CD4-positive, alpha-beta T cell treated with Interleukin-6 for 4 hours (primary cell): ENCODE data around the gene FBXO15.

ENCODE experiments used
- DNase-seq: peaks from one replicate; pipeline ENCODE4 v3.0.0-alpha.2; 2020; ENCODE audit warnings: mixed read lengths

FBXO15 gene

DNA sequence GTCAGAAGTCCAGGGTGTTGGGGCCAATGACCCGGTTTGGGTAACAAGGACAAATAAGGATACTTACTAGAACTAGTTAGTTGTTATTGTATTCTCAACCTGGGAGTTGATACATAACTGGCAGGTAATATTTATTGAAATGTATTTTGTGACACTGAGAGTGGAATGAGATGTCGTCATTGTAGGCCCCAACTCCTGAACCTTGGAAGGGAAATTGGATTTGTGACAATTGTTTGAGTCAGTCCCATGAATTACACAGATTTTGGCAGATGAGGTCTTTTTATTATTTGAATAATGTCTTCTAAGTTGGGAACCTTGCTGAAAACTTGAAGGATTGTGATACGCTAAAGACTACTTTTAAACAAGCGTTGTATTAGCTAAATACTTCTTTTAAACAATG, 5.7 kb upstream of the FBXO15 start:
- no peak for DNase-seq

DNA sequence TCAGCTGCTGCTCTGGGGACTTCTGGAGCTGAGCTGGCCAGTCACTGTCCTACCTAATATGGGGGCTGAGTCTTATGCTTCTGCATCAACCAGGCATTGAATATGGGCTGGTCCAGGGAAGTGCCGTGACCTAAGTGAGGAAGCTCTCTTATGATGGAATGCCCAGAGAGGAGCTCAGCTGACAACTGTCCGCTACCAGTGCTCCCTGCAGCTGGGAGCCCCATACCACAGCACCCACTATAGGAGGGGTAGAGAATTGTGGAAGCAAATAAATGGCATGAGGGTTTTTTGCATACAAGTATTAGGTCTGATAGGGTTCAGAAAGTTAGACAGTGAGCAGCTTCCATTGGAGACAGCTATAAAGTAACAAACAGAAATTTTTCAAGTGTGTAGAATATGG, 5.2 kb upstream of the FBXO15 start:
- no peak for DNase-seq

DNA sequence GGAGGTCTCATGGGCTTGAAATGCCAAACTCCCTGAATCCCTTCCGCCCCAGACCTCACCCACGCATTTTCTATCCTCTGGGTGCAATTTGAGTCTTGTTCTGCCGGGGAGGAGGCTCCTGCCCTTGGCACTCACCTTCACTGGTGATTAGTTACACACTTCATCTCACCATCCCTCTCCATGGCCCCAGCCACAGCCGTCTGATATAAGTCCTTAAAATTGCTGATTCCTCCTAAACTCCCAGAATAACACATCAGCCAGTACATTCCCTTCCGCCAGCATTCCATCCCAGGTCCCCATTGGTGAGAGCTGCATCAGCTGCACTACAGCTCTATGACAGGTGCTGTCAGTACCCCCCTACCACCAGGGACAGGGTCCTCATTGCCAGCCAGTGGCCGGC, 4.6 kb upstream of the FBXO15 start:
- DNase-seq = no peak

DNA sequence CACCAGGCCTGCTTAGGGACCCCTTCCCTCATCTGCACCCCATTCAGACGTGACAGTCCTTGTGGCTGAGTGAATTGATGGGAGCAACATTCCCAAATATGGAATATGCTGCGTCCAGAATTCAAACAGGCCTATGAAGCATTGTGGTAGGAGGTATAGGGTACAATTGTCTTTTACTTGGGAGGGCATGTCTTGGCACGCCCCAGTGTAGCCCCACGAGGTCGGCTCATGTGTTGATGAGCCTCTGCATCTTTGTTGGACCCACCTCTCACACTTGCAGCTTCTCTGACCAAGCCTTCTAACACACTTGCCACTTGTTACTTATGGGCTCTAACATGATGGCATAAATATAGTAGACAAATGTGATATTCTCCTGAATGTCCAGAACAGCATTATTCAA, 2.2 kb upstream of the FBXO15 start:
- DNase-seq = no peak

DNA sequence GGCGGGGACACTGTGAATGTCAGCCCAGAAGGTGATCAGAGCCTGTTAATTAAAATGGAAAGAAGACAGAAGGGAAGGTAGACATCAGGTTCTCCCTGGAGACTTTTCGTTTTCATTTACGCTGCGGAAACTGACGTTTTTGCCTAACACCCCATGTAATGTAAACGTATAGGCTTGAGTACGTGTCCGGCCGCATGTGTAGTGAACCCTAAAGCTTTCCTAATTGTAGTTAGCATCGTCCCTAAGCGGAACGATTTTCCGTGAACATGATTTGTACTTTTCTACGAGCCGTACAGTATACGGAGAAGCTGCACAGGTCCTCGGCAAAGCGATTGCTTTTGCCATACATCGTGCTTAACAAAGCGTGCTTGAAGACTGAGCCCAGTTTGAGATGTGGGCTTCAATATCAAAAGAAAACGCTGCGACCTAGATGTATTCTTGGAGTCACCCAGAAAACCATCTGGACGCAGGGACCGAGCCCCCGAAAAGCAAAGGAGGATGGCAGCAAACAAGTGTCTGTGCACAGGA, 973 bp upstream of the FBXO15 start:
- no peak for DNase-seq

DNA sequence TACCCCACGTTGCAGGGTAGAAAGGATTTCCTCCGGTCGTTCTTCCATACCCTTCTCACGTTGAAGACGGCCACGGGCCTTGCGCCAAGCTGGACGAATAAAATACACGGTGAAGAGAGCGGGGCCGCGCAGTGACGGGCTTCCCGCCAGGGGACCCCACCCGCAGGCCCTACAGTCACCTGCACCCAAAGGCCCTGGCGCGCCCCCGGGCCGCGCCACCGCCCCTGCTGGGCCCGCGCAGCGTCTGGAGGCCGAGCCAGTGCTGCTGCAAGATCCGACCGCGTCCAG, 199 bp downstream of the FBXO15 start:
- DNase-seq = no peak

DNA sequence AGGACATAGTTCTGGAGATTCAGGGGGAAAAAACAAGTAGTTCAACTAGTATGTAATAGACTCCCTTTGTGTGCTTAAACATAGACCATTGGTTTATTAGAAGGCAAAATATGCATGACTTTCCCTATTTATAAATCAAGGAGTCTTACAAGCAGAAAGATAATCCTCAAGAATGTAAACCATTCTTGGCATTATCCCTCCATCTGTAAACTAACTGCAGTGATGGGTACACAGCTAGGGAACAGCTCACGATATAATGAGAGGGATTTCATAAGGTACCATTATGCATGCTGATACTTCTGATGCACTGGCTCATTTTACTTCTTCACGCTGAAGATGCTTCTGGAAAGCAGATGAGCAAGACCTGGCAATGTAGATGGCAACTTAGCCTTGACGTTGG, 878 bp downstream of the FBXO15 start:
- no peak for DNase-seq

DNA sequence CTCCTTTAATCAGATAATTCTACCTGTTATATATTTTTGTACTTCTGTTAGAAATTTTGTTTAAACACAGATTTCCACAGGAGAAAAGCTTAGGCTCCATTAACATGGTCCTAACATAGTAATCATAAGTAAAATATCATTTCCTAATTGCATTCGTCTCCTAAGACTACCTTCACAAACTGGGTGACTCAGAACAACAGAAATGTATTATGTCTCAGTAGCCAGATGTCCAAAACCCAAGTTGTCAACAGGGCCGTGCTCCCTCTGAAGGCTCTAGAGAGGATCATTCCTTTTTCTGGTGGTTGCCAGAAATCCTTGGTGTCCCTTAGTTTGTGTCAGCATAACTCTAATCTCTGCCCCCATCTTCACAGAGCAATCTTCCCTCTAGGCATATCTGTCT, 5.4 kb downstream of the FBXO15 start:
- no peak for DNase-seq

DNA sequence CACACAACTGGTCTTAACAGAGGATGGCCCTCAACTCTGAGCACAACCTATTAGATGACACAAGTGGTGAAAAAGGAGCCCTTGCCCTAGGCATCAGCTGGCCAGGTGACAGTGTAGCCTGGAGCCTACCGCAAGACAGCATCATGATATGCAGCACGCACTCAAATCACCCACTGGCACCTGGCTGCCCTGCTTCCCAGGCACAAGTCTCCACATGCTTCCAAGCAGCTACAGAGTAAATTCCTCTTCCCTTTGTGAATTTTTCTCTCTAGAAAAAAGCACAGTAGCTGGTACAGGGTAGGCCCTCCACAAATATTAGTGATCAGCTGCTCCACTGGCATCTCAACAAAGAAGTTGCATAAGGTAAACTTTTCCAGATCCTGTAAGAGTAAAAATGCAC, 6.0 kb downstream of the FBXO15 start:
- DNase-seq = no peak

DNA sequence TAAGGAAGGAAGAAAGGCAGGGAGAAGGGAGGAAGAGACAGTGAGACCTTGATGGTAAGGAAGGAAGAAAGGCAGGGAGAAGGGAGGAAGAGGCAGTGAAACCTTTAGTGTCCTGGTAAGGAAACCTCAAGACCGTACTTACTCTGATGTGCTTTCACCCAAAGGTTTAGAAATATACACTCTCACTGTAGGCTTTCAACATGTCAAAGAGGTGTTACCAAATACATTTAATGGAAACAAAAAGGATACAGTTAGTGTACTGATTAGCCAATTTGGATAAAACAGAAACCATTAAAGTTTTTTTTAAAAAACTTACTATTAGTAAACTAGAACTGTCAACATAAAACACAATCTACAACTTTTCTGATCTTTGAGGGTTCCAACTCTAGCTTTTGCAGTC, 7.1 kb downstream of the FBXO15 start:
- DNase-seq = no peak

DNA sequence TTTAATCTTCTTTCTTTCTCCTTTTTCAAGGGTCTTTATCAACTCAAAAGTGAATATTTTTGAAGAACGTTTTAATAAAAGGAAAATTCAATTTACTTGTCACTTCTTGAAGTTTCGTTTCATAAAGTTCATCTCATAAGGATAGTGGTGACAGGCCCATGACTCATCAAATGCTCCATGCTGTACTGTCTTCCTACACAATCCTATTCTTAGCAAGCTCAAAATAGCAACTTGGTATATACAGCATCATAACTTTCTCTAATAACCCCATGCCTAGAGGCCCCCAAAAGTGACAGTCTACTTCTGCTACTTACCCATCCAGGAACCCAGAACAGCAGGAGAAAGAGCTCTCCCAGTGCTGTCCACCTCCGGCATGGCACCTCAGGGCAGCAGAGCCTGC, 7.7 kb downstream of the FBXO15 start:
- no peak for DNase-seq

DNA sequence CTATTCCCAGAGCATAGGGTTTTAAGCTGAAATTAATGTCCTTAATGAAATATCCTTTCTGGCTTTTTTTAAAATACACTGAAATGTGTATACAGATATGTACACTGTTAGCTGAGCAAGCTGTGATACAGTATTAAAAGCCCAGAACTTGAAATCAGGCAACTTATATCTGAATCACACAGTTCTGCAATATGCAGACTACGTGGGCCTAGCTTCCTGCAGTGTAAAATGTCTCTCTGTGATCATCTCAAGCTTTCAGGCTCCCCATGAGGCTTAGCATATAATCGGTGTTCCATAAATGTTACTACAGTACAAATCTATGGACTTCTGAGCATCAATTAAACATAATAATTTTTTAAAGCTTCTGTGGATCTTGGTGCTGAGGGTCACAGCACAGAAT, 8.2 kb downstream of the FBXO15 start:
- no peak for DNase-seq

DNA sequence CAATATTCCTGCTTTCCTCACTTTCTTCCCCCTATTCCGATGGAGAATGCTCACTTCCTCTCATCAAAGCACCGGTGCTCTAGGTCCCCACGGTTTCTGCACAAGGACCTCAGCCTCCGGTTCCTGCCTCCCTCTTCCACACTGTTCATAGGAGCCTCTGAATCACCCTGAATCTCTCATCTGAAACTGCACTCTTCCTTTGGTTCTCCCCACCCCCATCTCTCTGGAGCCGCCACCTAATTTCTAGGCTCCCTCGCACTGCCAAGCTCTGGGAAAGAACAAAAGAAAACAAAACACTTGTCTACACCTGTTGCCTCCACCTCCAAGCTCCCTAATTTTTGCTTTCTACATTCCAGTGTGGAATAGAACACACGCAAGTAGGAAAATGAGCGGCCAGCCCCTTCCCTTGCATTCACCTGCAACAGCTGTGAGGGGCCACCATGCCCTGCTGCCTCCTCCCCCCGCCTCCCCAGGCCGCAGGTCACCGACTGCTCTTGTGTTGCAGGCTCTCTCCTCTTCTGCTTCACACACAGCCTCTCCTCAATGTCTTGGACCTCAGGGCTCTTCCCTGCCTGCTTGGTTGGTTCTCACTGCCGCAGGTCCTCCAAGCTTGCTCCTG, 9.6 kb downstream of the FBXO15 start:
- DNase-seq = no peak

DNA sequence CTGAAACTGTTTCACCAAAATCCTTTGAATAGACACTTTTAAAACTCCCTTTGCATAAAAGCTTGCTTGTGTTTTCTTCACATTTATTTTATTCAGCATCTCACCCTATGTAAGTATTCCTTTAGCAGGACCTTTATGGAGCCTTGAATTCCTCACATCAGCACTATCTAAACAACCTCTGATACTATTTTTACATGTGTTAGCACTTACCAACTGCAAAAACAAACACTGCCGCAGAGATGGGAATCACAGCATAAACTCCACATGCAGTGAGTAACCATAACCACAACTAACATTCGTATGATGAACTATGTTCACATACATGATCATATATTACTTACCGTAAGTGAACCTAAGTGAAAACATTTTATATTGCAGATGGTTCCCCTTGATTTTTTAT, 15.4 kb downstream of the FBXO15 start:
- no peak for DNase-seq

DNA sequence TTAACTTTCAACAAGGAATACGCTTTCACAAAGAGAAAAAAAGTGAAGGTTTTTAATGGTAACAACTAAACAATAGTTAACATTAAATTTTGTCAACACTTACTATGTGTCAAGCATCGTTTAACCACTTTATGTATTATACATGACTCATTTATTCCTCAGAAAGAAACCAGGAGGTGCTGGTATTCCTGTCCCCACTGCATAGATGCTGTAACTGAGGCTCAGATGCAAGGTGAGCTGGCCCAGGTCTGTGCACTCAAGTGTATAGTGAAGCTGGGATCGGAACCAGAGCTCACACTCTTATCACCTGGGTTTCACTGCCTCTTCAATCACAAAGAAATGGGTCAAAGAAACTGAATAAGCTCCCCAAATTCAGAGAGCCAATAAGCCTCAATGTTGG, 16.5 kb downstream of the FBXO15 start:
- no peak for DNase-seq

DNA sequence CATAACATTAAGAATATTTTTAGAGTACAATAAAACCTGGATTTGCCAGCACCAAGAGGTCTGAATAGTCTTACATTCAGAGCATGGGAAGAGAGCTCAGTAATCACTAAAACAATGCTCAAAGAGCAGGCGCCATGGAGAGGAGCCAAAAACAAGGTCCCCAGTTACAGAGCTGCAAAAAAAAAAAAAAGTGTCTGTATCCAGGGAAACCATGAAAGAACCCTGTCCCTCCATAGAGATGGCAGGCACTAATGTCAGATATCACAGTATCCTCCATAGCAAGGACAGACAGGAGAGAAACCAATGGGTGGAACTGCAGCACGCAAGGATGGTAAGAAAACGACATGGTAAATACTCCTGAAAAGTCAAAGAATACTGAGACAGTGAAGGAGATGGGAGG, 19.5 kb downstream of the FBXO15 start:
- no peak for DNase-seq

DNA sequence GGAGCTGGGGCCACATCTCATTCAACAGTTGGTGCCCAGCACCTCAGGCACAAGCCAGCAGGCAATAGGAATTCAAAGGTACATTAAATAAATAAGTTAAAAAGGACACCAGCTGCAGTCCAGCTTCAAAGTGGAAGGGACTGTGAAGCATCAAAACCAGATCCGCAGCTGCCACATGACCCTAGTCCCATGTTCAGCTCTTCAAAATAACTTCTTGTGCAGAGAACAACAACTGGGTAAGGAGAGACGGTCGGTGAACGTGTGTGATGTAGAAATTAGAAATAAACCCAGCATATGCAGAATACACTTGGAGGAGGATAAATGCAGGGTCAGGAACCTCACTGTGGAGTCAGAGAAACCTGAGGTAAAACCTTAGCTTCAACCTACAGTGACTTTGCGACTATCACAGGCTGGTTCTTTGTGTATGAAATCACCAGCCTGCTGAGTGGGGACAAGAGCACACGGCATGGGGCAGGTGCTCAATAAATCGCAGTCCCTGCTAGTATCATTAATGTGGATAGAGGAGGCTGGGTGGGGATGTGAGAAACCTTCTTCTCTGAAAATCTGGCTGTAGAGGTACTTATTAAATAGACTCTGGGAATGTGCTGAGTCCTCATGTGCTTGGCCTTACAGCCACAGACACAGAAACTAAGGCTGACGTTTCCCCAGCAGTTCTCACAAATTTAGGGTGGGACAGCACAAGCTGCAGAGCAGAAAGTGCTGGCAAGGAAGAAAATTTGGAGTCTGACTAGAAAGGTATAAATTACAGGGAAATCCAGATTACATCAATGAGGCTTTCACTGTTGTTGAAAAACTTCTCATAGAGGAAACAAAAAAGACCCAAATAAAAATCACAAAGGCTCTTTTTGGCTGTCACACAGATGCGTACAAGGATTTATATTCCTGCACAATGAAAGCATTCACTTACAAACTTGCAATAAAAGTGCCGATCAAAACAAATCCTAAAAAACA, 20.7 kb downstream of the FBXO15 start:
- DNase-seq = no peak

DNA sequence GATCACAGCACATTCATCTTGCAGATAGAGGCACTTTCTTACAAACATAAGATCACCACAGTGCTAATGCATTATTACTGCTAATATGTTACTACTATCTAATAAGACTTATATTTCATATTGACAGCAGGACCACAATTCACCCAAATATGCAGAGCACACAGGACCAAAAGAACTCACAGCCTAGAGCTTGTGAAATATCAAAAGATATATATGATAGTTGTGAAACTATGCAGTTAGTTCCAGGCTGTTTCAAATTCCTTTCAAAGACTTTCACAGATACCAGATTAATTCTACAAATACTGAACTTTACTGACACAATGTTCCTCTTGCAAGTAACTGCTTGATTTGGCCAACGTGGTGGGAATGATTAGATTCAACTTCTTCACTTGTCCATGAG, 23.0 kb downstream of the FBXO15 start:
- DNase-seq = no peak

DNA sequence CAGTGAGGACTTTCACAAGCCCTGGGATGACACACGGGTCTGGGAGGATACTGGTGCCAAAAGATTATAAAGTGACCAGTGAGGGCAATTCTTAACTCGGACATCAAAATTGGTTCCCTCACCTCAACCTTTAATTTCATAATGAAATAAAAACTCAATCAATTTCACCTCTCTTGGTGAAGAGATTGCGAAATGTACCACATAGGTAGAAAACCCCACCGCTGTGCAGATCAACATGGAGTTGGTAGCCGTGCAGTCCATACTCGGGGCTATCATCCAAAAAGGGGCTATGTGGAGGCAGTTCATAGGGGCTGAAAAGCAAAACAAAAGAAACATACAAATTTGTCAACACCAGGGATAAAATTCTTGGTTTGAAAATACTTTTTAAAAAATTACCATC, 24.4 kb downstream of the FBXO15 start:
- no peak for DNase-seq

DNA sequence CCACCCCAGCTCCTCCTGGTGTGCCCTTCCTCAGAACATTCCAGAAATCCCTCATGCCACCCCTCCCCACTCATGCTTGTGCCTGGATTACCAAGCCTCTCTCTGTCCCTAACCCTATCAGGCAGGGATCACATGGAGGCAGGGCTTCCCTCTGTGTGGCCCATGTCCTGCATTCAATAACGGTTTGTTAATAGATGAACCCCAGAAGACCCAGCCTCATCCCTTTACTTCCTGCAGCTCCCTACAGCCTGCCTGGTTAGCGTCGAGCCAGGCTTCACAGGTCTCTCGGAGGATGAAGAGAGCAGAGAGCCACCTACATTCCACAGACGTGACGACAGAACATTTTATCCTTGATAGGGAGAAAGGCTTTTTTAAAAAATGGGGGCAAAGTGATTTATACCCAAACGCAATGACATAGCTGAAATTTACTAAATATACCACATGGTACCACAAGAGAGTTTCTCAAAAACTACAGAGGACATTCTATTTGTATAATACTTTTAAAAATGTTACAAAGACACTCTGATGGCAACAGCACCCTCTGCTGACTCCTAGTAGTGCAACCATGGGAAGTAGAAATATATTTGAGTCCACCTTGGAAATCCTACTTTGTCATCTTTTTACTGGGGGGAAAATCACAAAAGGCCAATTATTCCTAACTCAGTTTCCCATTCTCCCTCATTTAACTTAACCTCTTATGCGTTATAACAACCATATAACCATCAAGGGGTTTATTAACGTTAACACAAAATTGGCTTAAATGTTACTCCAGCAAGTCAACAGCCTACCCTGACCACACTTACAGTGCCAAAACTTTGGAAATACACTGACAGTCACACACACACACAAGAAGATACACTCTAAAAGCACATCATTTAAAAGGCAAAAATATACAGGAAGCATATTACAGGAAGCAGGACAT, 30.7 kb downstream of the FBXO15 start:
- DNase-seq = peak; percentile 52

DNA sequence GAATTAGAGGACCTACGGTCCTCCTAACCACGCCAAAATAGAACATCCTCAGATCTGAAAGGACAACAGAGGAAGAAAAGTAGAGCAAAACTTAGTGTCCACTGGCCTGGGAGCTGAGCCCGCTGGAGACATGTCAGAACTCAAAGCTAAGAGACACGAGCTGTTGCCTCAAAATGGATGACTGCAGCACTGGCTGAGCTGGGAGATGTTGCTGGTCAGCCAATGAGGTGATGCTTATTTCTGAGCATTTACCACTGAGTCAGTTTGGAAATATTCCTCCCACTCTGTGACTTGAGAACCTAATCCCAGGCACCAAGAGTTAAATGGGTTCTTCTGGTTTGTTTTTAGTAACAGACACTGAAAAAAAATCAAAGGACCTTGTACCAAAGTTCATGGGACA, 32.6 kb downstream of the FBXO15 start:
- DNase-seq = no peak

DNA sequence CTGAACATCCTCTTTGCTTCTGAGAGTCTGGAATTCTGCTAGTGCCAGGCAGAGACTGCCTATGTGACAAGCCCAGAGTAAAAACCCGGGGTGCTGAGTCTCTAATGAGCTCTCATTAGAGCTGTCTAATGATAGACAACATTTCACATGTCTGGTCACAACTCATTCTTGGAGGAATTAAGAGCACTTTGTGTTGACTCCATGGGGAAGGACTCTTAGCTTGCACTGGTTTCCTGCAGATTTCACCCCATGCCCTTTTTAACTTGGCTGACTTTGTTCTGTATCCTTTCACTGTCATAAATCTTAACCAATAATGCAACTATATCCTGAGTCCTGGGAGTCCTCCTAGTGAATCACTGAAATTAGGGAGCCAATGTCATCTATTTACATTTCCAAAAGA, 33.5 kb downstream of the FBXO15 start:
- no peak for DNase-seq

DNA sequence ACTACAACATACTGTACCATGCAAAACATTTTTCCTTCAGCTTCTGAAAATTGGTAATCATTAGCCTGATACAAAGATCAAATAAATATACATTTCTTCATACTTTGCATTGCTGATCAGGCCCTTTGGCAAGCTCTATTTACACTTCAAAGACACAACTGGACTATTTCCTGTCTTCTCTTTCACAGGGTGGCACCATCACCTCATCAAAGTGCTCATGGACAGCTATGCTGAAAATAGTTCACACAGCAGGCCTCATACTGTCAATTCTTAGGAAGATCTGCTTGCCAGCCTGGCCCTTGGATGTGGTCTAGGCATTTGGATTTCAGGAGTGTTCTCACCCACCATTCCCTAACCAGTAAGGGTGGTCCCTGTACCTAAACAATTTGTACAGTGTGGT, 33.9 kb downstream of the FBXO15 start:
- no peak for DNase-seq

DNA sequence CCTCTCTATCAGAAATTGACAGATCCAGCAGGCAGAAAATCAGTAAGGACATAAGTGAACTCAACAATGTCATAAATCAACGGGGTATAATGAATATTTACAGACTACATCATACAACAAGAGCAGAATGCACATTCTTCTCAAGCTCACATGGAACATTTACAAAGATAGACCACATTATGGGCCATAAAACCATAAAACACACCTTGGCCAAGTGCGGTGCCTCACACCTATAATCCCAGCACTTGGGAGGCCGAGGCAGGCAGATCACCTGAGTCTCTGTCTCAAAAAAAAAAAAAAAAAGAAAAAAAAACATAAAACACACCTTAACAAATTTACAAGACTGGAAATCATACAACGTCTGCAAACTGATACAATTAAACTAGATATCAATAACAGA, 36.7 kb downstream of the FBXO15 start:
- no peak for DNase-seq
